KMS-11 (cell line): ENCODE data around the gene DLGAP1.

Source experiments
- H2AFZ ChIP-seq: fragments of 200-600 bp; sonication (generic); 2 replicates; pipeline ENCODE4 v1.6.1; 2016; ENCODE audit warnings: antibody characterized with exemption, mixed run types, low read depth
- H3K27ac ChIP-seq: fragments of 200-600 bp; sonication (generic); 2 replicates; pipeline ENCODE4 v1.6.1; 2016; ENCODE audit warnings: mild to moderate bottlenecking, mixed run types
- H3K27me3 ChIP-seq: fragments of 200-600 bp; sonication (generic); 2 replicates; pipeline ENCODE4 v1.6.1; 2017; ENCODE audit warnings: mild to moderate bottlenecking, low read depth, mixed run types, moderate library complexity; ENCODE audit not compliant: insufficient read depth
- H3K36me3 ChIP-seq: fragments of 200-600 bp; sonication (generic); 2 replicates; pipeline ENCODE4 v1.6.1; 2017; ENCODE audit warnings: mild to moderate bottlenecking, mixed run types; ENCODE audit not compliant: insufficient read depth
- H3K4me1 ChIP-seq: fragments of 200-600 bp; sonication (generic); 2 replicates; pipeline ENCODE4 v1.6.1; 2016; ENCODE audit warnings: mild to moderate bottlenecking, low read depth, mixed run types; ENCODE audit not compliant: poor library complexity, severe bottlenecking
- H3K4me2 ChIP-seq: fragments of 200-600 bp; sonication (generic); 2 replicates; pipeline ENCODE4 v1.7.0; 2016; ENCODE audit warnings: mild to moderate bottlenecking, mixed run types
- H3K4me3 ChIP-seq: fragments of 200-600 bp; sonication (generic); IDR thresholded peaks from 2 replicates; pipeline ENCODE4 v1.6.1; 2017; ENCODE audit warnings: low read depth, low read length, mixed read lengths; ENCODE audit not compliant: insufficient read depth
- H3K79me2 ChIP-seq: fragments of 200-600 bp; sonication (generic); 2 replicates; pipeline ENCODE4 v1.6.1; 2016; ENCODE audit warnings: low read depth, mixed run types; ENCODE audit not compliant: insufficient read depth
- H3K9ac ChIP-seq: fragments of 200-600 bp; sonication (generic); 2 replicates; pipeline ENCODE4 v1.6.1; 2016; ENCODE audit warnings: mild to moderate bottlenecking, mixed run types
- H4K20me1 ChIP-seq: fragments of 200-600 bp; sonication (generic); 2 replicates; pipeline ENCODE4 v1.6.1; 2016; ENCODE audit warnings: mild to moderate bottlenecking, mixed run types; ENCODE audit not compliant: insufficient read depth
- TF ChIP-seq, protein P1 (sequence below): fragments of 200-600 bp; sonication (generic); conservative IDR thresholded peaks from 2 replicates; pipeline ENCODE4 v1.6.1; 2017; ENCODE audit warnings: low read depth, mild to moderate bottlenecking, antibody characterized with exemption, low read length, moderate library complexity, mixed read lengths

The DLGAP1 gene

GRCh38 chr18:4077204-4077603 is 377.9 kb downstream of the DLGAP1 start:
- H3K4me2 ChIP-seq: no peak overlapping the region
- TF ChIP-seq, protein P1, sequence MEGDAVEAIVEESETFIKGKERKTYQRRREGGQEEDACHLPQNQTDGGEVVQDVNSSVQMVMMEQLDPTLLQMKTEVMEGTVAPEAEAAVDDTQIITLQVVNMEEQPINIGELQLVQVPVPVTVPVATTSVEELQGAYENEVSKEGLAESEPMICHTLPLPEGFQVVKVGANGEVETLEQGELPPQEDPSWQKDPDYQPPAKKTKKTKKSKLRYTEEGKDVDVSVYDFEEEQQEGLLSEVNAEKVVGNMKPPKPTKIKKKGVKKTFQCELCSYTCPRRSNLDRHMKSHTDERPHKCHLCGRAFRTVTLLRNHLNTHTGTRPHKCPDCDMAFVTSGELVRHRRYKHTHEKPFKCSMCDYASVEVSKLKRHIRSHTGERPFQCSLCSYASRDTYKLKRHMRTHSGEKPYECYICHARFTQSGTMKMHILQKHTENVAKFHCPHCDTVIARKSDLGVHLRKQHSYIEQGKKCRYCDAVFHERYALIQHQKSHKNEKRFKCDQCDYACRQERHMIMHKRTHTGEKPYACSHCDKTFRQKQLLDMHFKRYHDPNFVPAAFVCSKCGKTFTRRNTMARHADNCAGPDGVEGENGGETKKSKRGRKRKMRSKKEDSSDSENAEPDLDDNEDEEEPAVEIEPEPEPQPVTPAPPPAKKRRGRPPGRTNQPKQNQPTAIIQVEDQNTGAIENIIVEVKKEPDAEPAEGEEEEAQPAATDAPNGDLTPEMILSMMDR: no peak
- no peak overlapping the region for H2AFZ ChIP-seq
- H4K20me1 ChIP-seq: no peaks in the 10 kb centered on the region
- H3K4me1 ChIP-seq: no peaks in the 10 kb centered on the region
- H3K9ac ChIP-seq: no peak overlapping the region
- H3K79me2 ChIP-seq: no peaks in the 10 kb centered on the region
- no peaks in the 10 kb centered on the region for H3K36me3 ChIP-seq
- no peak overlapping the region for H3K27ac ChIP-seq
- H3K27me3 ChIP-seq: no peaks in the 10 kb centered on the region
- no peak overlapping the region for H3K4me3 ChIP-seq

DNA sequence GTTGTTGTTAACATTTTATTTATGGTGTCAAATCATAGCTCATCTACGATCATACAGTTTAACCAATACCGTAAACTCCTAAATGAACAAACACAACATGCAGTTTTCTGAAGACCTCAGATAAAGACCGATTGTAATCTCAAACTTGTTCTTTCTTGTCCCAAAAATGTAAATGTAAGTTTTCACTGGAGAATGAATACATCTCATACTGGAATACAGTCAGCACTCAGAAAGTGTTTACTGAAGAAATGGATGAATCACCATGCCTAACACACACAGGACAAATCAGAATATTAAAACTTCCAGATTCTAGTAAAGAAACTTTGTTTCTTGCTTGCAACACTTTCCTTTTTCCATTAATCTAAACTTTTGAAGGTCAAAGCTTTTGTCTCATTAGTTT is 380.5 kb downstream of the DLGAP1 start:
- Histone ChIP-seq H3K79me2 (no peaks in the 10 kb centered on the region), H4K20me1 (no peaks in the 10 kb centered on the region), H2AFZ (no peak overlapping the region), H3K27me3 (no peaks in the 10 kb centered on the region), H3K4me1 (no peaks in the 10 kb centered on the region), H3K9ac (no peak overlapping the region), H3K4me2 (no peak overlapping the region), H3K36me3 (no peaks in the 10 kb centered on the region), H3K27ac (no peak overlapping the region), H3K4me3 (no peak overlapping the region)
- TF ChIP-seq, protein P1: no peak

- Histone ChIP-seq H3K9ac (no peak overlapping the region), H4K20me1 (no peaks in the 10 kb centered on the region), H3K4me1 (no peaks in the 10 kb centered on the region), H3K4me2 (no peak overlapping the region), H3K27me3 (no peaks in the 10 kb centered on the region), H3K4me3 (no peak overlapping the region), H2AFZ (no peak overlapping the region), H3K36me3 (no peaks in the 10 kb centered on the region), H3K79me2 (no peaks in the 10 kb centered on the region), H3K27ac (no peak overlapping the region)
- TF ChIP-seq, protein P1: no peak
Observed at GRCh38 chr18:4069183-4069582, 385.9 kb downstream of the DLGAP1 start.

DNA sequence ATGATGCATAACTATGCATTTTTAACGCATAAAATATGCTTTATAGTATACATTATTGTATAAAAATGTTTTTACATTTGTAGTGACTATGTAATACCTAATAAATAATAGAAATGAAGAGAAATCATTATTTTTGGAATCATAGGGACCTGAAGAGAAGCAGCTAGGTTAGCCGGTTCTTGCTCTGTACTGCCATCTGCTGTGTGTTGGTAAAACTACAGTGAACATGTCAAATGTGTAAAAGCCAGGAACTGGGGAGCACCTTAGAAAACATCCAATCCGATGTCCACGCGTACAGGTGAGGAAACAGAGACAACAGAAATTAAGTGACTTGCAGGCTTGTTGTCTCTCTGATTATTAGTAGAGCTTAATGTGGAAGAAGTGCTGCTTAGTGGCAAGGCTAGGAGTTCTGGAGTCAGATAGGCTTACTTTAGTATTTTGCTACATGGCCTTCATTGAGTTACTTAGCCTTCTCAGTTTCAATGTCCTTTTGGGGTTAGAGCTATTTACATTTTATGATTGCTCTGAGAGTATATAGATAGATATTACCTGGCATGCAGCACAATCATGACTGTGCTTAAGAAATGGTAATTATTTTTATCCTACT is 386.5 kb downstream of the DLGAP1 start:
- no peak overlapping the region for H3K4me2 ChIP-seq
- no peaks in the 10 kb centered on the region for H4K20me1 ChIP-seq
- no peak overlapping the region for H3K27ac ChIP-seq
- H3K4me3 ChIP-seq: no peak overlapping the region
- no peak overlapping the region for H2AFZ ChIP-seq
- H3K79me2 ChIP-seq: no peaks in the 10 kb centered on the region
- H3K9ac ChIP-seq: no peak overlapping the region
- H3K36me3 ChIP-seq: no peaks in the 10 kb centered on the region
- no peaks in the 10 kb centered on the region for H3K4me1 ChIP-seq
- TF ChIP-seq, protein P1: peak; percentile 76
- no peaks in the 10 kb centered on the region for H3K27me3 ChIP-seq
